K562 (cell line): ENCODE measurements around the gene HARS1. TPM values are rescaled to one million over a fixed set of nuclear protein-coding genes. Genes with fewer than 3 reads are reported as not detected.

ENCODE experiments used
- BRD4 ChIP-seq: fragments of 200-600 bp; sonication (generic); IDR thresholded peaks from 2 replicates; pipeline ENCODE4 v1.6.1; 2017; ENCODE audit warnings: inconsistent platforms
- CREBBP ChIP-seq: IDR thresholded peaks from one replicate; pipeline ENCODE4 v1.6.1; 2012; ENCODE audit warnings: low read depth, mild to moderate bottlenecking, control low read depth, inconsistent platforms, low read length
- HOXB6 ChIP-seq: fragments of 250-450 bp; sonication (Bioruptor Pico); IDR thresholded peaks from 2 replicates; pipeline ENCODE4 v1.5.1; 2022; ENCODE audit warnings: mild to moderate bottlenecking, borderline replicate concordance
- NFYB ChIP-seq: IDR thresholded peaks from 2 replicates; pipeline ENCODE4 v1.6.1; 2011; ENCODE audit warnings: mild to moderate bottlenecking, moderate library complexity; ENCODE audit not compliant: insufficient read length; ENCODE audit errors: extremely low read depth
- NR3C1 ChIP-seq: sonication (generic); formaldehyde crosslinking; IDR thresholded peaks from 2 replicates; pipeline ENCODE4 v1.8.1; 2022; ENCODE audit warnings: missing genetic modification reagents
- REST ChIP-seq, 2 experiments: fragments of 450-650 bp; formaldehyde crosslinking in 1 of 2; IDR thresholded peaks; 2 replicates each; pipeline versions ENCODE4 v1.4.0 to v1.6.1; 2014 to 2020; ENCODE audit warnings: mild to moderate bottlenecking in 2 of 2, borderline replicate concordance in 1 of 2, low read depth in 1 of 2
- SRSF3 ChIP-seq: fragments of 200-400 bp; formaldehyde crosslinking; IDR thresholded peaks from 2 replicates; pipeline ENCODE4 v1.6.1; 2016; ENCODE audit warnings: mild to moderate bottlenecking, low read length, moderate library complexity; ENCODE audit not compliant: insufficient read depth
- THRB ChIP-seq: fragments of 450-650 bp; formaldehyde crosslinking; conservative IDR thresholded peaks from 2 replicates; pipeline ENCODE4 v1.4.0; 2022; ENCODE audit warnings: mild to moderate bottlenecking, missing genetic modification characterization
- ZBTB34 ChIP-seq: fragments of 250-450 bp; sonication (Bioruptor Pico); IDR thresholded peaks from 2 replicates; pipeline ENCODE4 v1.8.0; 2021; ENCODE audit warnings: mild to moderate bottlenecking, moderate library complexity
- ZNF445 ChIP-seq: fragments of 250-450 bp; sonication (Bioruptor Pico); IDR thresholded peaks from 2 replicates; pipeline ENCODE4 v1.4.0; 2020; ENCODE audit warnings: low read depth, mild to moderate bottlenecking, moderate library complexity
- polyA plus RNA-seq, 8 experiments: library from polyadenylated mRNA; depleted of rRNA in 4 of 8; stranded (reverse) in 5 of 8; unstranded in 3 of 8; fragments of >200 nt; fragmentation: Nextera tagmentation in 2 of 8; fragmentation: Illumina TruSeq in 1 of 8; extraction: Ambion mirVana in 2 of 8; extraction: Trizol in 1 of 8; gene quantifications; 2 replicates each; pipeline versions ENCODE4 v1.2.1 to v1.2.3, GENCODE V29; 2011 to 2014; ENCODE audit warnings: inconsistent platforms in 1 of 8, missing spikeins in 1 of 8
- total RNA-seq, 7 experiments: library from RNA; depleted of rRNA in 6 of 7; stranded (reverse); fragments of >200 nt in 6 of 7; fragmentation: Illumina TruSeq in 2 of 7; extraction: Trizol in 2 of 7; gene quantifications; 2 replicates each; pipeline versions ENCODE4 v1.2.1 to v1.2.3, GENCODE V29; 2011 to 2021; ENCODE audit warnings: low replicate concordance in 1 of 7

Gene HARS1
- total and polyA plus RNA-seq, 9 of the 15 experiments (the other 6 are each of a cell fraction or from before 2014, with no cell fraction given): 13.5 to 88.5 (median 75.2) TPM

GRCh38 chr5:140710899-140711552, 19.9 kb upstream of the HARS1 start (continued):
- TF ChIP-seq SRSF3 (no peak), HOXB6 (no peak), THRB (no peak), NR3C1 (no peak), BRD4 (peak; percentile 93), CREBBP (no peak), REST (IDR thresholded peaks at IDR 0.05; ENCODE audit: borderline replicate concordance) (peak; percentile 99), REST (CRISPR knock-in tag; IDR thresholded peaks at IDR 0.05; ENCODE audit: low read depth) (peak; percentile 96), ZNF445 (CRISPR knock-in tag) (no peak), ZBTB34 (CRISPR knock-in tag) (no peak), NFYB (no peak)
